ENCODE measurements around the gene KAT2A. TPM values are rescaled to one million over a fixed set of nuclear protein-coding genes. Genes with fewer than 3 reads are reported as not detected.

KAT2A gene
- total RNA-seq, 4 donors from 2014 or later, result 36.3 to 107 (median 57.1) TPM

DNA sequence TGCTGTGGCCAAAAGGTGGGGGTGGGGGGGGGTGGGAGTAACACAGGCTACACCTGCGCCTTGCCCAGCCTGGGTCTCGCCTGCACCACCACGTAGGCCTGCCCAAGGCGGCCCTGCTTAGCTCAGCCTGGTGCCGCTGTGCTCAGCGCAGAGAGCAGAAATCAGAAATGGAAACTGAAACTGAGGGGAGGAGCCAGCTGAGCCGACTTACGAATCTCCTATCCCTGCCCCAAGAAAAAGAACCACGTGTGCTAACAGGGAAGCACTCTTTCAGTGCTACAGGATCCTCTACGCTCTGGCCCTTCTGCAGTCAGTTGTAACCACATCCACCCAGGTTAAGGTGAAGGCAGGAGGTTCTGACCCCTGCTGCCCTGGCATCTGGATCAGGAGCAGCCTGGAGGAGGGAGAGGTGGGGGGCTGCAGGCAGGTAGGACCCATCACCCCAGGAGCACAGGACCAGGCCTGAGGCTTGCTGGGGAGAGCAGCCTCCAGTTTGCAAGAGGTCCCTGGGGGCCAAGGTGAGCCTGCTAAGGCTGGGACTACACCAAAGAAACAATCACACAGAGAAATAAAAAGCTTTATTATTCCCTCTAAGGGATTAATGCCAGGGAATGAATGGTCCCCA, 8.5 kb downstream of the KAT2A start, which contains the start of gene DHX58:
Gene DHX58 (minus strand): TSS at position 163 of the 625 bp plus-strand sequence. CDS start 822 bp downstream, outside the sequence.
- Histone ChIP-seq H3K4me3 (peak within 1 kb of the TSS; percentile 62), H3K27ac (peak within 1 kb of the TSS; percentile 92), H3K4me1 (peaks cover 32% of the 10 kb centered on the region), H3K9me3 (no peaks in the 10 kb centered on the region), H3K27me3 (no peaks in the 10 kb centered on the region), H3K36me3 (peaks cover 7% of the 10 kb centered on the region)
- TF ChIP-seq, protein P1, sequence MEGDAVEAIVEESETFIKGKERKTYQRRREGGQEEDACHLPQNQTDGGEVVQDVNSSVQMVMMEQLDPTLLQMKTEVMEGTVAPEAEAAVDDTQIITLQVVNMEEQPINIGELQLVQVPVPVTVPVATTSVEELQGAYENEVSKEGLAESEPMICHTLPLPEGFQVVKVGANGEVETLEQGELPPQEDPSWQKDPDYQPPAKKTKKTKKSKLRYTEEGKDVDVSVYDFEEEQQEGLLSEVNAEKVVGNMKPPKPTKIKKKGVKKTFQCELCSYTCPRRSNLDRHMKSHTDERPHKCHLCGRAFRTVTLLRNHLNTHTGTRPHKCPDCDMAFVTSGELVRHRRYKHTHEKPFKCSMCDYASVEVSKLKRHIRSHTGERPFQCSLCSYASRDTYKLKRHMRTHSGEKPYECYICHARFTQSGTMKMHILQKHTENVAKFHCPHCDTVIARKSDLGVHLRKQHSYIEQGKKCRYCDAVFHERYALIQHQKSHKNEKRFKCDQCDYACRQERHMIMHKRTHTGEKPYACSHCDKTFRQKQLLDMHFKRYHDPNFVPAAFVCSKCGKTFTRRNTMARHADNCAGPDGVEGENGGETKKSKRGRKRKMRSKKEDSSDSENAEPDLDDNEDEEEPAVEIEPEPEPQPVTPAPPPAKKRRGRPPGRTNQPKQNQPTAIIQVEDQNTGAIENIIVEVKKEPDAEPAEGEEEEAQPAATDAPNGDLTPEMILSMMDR (IDR thresholded peaks at IDR 0.05), result no peak
- TF ChIP-seq EP300 (IDR thresholded peaks at IDR 0.05) (no peak), POLR2AphosphoS5 (IDR thresholded peaks at IDR 0.05) (peak in 1 of 3 donors; percentile 12)
- no peak for DNase-seq (ENCODE audit: low spot score in 2 of 2)
- 0% methylated on average over 4 of the region's 10 CpGs for WGBS

DNA sequence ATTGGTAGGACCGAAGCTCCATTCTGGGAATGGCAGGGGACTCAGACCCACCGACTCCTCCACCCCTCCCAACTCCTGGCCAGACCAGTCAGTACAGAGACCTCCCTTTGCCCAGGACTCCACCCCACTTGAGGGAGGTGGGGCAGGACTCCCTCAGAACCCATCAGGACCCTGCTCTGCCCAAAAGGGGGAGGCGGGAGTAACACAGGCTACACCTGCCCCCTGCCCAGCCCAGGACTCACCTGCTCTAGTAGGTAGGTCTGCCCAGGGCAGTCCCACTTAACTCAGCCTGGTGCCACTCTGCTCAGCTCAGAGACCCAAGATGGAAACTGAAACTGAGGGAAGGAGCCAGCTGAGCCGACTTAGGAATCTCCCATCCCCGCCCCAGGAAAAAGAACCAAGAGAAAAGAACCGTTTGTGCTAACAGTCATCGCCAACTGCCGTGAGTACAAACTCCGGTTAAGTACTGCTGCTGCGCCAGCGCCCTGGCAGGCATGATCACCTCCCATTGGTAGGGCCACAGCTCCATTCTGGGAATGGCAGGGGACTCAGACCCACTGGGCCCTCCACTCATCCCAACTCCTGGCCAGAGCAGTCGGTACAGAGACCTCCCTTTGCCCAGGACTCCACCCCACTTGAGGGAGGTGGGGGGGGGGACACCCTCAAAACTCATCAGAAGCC, 9.2 kb downstream of the KAT2A start:
- H3K36me3 ChIP-seq, result peaks cover 2% of the 10 kb centered on the region
- no peak for DNase-seq (ENCODE audit: low spot score in 2 of 2)
- no peaks in the 10 kb centered on the region for H3K9me3 ChIP-seq
- H3K27ac ChIP-seq, result peak overlapping the region; percentile 92
- no peak for TF ChIP-seq POLR2A (IDR thresholded peaks at IDR 0.05)
- no peak for TF ChIP-seq POLR2AphosphoS5 (IDR thresholded peaks at IDR 0.05)
- no peak for TF ChIP-seq EP300 (IDR thresholded peaks at IDR 0.05)
- TF ChIP-seq, protein P1 (IDR thresholded peaks at IDR 0.05), result no peak
- H3K27me3 ChIP-seq, result no peaks in the 10 kb centered on the region
- WGBS, result 0% methylated on average over 7 of the region's 12 CpGs
- peaks cover 38% of the 10 kb centered on the region for H3K4me1 ChIP-seq
- peak overlapping the region; percentile 62 for H3K4me3 ChIP-seq

- H3K27me3 ChIP-seq, result no peaks in the 10 kb centered on the region
- H3K4me3 ChIP-seq, result peak overlapping the region; percentile 62
- TF ChIP-seq POLR2A (IDR thresholded peaks at IDR 0.05), result no peak
- TF ChIP-seq, protein P1 (IDR thresholded peaks at IDR 0.05), result no peak
- no peak for TF ChIP-seq POLR2AphosphoS5 (IDR thresholded peaks at IDR 0.05)
- no peak for TF ChIP-seq EP300 (IDR thresholded peaks at IDR 0.05)
- WGBS, result 90% methylated on average over 11 of the region's 11 CpGs
- no peaks in the 10 kb centered on the region for H3K9me3 ChIP-seq
- peaks cover 33% of the 10 kb centered on the region for H3K4me1 ChIP-seq
- no peak for DNase-seq (ENCODE audit: low spot score in 2 of 2)
- H3K36me3 ChIP-seq, result peaks cover 5% of the 10 kb centered on the region
- peak overlapping the region; percentile 92 for H3K27ac ChIP-seq
These were observed 9.9 kb downstream of the KAT2A start for GRCh38 chr17:42111265-42111636.

- TF ChIP-seq POLR2A (IDR thresholded peaks at IDR 0.05) (no peak), POLR2AphosphoS5 (IDR thresholded peaks at IDR 0.05) (no peak), EP300 (IDR thresholded peaks at IDR 0.05) (no peak)
- TF ChIP-seq, protein P1 (IDR thresholded peaks at IDR 0.05), result no peak
- Histone ChIP-seq H3K27ac (no peak overlapping the region), H3K9me3 (no peaks in the 10 kb centered on the region), H3K36me3 (peaks cover 5% of the 10 kb centered on the region), H3K4me3 (no peak overlapping the region), H3K4me1 (peaks cover 38% of the 10 kb centered on the region), H3K27me3 (no peaks in the 10 kb centered on the region)
- no peak for DNase-seq (ENCODE audit: low spot score in 2 of 2)
- WGBS, result 87% methylated on average over 12 of the region's 18 CpGs
These were observed 10.6 kb downstream of the KAT2A start for GRCh38 chr17:42110301-42111264.
